Hematopoietic multipotent progenitor cell treated with erythropoietin and hydrocortisone succinate and interleukin-3 and kit ligand, for 15 days (in vitro differentiated cells): ENCODE results near the gene TRIM31.

ENCODE experiments used
- DNase-seq: peaks from one replicate; pipeline ENCODE4 v3.0.0-alpha.2; 2015; ENCODE audit warnings: low spot score

Gene TRIM31

DNA sequence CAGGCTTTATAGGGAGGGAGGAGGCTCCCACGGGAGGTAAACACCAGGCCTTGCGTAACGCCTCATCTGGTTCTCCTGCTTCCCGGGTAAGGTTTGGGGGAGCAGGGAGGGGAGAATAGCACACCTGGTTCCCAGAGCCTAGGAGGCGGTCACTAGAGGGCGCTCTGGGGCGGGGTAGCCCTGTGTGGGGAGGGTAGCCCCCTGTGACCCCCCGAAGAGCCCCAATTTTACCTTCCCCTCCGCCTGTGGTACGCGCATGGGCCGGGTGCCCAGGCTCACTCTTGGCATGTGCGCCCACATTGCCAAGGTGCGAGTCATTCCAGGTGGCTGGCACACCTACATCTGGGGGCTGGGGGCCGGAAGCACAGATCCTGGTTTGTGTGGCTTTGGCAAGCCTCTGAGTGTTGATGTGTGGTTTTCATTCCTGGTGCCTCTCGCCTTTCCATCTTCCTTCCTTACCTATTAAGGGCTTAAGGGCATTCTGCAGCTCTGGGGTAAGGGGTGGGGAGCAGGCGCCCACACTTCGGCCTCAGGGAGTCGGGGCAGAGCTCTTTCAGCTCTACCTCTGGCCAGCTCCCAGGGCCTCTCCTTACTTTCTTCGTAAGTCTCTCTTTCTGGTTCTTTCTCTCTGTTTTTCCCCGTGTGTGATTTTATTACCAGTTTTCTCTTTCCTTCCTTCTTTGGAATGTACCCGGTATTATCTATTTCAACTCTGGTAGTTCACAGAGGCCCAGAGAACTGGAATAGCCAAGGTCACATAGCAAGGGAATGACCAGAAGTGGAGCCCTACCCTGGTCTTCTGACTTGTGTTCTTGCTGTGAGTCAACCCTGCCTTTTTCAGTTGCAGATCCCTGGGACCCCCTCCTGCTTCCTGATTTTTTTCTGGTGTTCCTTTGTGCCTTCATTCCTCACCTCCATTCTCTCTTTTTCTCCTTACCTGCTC lies 36.8 kb downstream of the TRIM31 start:
- no peak for DNase-seq

DNA sequence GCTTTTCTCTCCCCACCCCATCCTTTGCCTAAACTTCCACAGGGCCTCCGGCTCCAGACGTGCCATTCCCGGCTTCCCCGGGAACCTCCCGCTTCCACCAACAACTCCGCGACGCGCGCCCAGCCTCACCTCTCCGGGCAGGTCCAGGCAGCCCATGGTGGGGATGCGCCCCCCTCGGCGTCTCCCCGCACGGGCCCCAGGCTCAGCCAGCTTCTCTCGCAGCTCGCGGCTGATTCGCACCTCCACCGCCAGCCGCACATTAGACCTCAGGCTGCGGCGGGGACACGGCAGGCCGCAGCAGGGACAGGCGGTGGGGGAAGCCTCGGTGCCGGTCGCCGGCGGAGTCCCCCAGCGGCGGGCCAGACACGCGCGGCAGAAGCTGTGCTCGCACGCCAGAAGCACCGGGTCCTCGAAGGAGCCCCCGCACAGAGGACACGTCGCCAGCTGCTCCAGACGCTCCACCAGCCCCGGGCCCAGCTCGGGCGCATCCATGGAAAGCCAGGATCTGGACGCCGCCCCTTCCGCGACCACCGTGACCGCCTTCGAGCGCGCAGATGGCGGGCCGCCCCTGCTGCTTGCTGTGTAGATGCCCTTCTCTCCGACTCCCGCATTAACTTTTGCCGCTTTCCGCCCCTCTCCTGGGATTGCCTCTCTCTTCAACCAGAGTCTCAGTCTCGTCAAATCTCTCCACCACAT lies 37.6 kb downstream of the TRIM31 start, which contains the start of gene RNF39:
TSS of gene RNF39 (minus strand) at position 676 of the 696 bp plus-strand sequence. CDS start at position 492, 184 bp downstream.
- no peak for DNase-seq

DNA sequence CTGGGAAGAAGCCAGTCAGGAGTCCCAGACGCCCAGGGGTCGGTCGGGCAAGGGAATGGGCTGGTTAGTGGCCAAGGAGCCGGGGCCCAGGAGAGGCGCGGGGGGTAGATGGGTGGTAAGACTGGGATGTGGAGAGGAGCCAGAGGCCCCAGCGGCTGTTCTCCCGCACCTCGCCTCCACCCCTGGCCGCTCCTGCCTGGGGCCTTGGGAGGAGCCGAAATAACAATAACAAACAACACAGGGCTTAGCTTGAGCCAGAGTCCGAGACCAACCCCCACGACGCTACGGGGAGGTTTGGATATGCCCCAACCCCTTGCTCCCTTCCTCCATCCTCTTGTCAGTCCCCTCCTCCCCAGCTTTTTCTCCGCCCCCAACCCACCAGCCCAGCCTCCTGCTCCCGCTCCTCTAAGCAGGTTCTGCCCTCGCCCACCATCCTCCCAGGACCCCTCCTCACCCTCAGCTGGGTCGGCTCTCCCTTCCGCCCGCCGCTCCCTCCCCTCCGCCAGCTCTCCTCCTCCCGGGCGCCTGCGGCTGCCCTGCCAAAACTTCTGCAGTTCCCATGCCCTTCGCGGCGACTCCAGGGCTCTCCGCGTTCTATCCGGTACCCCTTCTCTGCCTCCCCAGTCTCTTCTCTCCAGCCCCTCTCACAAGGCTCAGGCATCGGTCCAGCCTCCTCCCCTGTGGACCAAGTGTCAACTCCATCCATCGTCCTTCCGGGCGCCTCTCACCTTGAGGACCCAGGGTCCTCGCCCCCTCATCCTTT lies 38.4 kb downstream of the TRIM31 start:
- DNase-seq: no peak

DNA sequence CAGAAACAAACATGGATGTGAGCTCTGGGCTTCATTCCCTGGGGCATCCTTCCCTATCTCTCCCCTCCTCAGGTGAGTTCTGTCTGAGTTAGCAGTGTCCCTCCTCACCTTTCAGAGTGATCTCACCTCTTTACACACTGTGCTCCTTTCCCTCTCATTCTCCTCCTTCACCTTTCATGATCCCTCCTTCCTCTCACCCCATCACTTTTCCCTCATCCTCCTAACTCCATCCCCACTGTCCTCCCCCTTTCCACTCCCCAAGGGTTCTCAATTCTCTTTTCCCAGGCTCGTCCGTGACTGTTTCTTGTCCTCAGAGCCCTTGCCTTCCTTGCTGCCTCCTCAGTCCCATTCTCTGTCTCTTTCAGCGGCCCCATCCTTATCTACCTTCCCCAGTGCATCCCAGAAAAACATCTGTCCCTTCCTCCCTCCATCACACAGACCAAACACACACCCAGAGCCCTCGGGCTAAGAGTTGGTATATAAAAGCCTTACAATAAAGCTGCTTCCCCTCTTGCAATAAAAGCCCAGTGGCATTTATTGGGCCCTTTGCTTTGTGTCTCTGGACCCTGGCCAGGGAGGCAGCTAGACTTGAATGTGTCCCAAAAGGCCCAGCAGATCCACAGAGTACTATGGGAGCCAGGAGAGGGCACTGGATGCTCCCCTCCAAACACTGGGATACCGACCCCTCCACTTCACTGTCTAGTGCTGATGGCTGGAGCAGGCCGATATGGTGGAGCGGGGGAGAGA lies 39.2 kb downstream of the TRIM31 start:
- no peak for DNase-seq

DNA sequence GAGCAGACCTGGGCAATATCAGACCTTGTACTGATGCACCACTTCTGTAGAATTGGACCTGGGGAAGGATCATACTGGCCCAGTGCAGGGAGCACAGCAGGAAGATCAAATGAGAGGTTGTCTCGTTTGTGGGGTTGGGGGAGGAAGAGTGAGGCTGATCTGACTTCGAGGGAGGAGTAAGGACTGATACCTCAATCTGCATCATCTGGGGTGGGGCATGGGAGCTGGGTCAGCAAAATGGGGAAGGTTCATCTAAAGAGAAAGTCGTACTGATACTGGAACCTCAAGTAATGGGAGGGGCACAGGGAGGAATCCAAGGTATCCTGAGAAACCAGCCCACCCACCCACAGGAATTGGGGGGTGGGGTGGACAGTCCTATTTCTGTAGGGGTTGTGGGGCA lies 41.0 kb downstream of the TRIM31 start:
- no peak for DNase-seq

DNA sequence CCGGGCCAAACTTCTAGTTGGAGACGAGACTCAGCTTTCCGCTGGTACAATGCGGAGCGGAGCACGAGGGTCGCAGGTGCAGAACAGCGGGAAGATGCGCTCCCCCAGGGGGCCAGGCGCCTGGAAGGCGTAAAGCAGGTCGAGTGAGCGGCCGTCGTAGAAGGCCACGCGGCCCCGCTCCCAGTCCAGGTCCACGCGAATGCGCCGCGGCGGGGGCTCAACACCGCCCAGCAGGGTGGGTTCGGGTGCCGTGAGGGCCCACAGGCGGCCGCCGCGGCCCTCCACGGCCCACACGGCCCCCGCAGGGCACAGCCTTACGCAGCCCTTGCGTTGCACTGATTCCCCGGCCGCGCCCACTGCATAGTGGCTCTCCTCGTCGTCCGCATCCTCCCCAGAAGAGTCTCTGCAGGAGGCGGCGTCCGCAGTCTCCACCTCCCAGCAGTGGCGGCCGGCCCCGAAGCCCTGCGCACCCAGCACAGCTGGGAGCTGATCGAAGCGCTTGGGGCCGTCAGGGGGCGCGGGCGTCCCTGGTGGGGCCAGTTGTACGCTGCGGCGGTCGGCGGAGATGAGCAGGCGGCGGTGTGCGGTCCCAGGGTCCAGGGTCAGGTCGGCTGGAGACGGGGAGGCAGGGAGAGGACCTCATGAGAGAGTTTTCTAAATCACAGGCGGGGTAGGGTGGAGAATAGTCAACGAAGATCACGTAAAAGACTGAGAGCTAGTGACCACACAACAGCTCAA lies 41.6 kb downstream of the TRIM31 start:
- DNase-seq: no peak

DNA sequence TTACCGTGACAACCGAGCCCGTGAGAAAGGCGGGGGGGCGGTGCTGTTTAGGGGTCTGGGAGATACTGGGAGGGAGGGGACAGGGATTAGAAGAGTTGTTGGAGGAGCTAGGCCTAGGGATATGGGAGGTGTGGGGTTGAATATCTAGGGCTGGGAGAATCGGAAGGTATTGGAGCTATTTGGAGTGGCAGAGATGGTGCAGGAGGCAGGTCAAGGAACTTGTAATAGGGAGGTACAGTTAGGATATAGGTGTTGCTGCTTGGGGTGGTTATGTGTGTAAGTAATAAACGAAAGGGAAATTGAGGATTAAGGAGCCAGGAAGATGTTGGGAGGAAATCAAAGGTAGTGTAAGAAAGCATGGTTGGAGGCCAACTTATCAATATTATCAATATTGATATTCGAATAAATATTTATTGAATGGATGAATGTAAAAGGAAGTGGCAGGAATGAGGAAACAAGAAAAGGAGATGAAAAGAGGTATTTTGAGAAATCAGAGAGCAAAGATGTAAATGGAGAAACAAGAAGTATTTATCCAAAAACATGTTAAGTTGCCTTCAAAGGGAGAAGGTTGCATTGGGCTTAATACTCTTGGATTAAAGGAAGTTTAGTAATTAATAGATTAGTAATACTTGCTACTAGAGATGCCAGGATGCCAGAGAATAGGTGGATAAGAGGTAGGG lies 45.3 kb downstream of the TRIM31 start:
- peak; percentile 7 for DNase-seq

DNA sequence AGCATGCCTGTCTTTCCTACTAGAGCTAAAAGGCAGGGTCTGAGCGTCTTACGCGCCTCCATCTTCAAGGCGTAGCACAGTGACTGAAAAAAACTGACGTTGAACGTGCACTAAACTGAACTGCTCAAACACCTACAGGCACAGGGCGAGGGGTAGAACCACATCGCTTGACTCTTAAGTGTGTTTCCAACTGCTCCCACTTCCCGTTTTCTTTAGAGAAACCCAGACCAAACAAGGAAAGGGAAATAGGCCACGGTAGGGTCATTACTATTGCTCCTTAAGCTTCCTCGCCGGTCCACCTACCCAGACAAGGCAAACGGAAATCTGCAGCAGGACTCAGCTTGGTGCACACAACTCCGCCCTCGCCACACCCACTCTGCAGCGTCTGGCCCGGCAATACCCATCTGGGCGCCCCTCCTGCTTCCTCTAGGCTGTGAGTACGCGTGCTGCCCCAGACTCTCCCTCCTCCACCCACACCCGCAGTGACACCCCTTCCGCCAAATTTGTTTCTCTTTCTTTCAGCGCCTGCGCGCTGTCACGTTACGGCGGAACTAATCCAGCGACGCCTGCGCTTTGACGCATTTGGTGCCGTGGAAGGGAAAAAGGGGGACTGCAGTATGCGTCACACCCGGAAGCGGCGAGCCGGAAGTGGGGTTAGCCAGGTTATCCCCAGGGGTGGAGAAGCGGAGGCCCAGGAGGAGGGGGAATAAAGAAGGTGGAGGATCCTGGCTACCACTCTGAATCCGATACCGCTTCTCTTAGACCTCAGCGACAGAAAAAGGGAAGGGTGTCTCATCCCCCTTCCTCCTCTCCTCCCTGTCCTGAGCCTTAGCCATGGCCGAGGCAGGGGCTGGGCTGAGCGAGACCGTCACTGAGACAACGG lies 46.1 kb downstream of the TRIM31 start, which contains the start of gene PPP1R11:
TSS of gene PPP1R11 (plus strand) at position 622 of the 883 bp plus-strand sequence. CDS start at position 835, 213 bp downstream.
- DNase-seq: peak; percentile 99

DNA sequence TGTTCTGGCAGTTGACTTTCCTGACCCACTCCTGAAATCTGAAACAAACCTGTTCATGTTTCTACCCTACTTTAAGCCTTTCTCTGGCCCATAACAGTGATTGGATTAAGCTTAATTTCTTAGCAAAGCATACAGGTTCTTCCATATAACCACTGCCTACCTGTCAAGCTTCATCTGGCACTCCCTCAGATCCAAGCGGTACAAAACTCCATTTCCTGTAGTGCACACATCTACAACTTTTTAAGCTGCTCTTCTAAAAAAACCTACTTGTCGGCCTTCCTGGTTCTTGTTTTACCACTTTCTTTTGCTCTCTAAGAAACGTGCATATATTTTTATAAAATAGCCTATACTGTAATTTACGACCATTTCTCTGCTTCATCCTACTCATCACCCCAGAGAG lies 46.8 kb downstream of the TRIM31 start:
- DNase-seq: no peak

DNA sequence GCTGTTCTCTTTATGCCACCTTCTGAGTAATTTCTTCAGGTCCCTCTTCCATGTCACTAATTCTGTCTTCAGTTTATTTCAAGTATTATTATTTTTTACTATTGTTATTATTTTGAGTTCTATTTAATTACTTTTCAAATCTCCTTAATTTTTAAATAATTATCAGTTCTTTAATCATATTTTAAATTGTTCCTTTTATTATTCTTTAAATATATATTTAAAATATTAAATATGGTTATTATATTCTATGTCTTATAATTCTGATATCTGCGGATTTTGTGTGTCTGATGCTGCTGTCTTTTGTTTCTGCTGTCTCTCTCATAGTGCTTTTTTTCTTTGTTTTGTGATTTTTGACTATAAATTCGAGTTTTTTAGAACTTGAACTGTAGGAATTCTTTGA lies 49.6 kb downstream of the TRIM31 start:
- DNase-seq: no peak

DNA sequence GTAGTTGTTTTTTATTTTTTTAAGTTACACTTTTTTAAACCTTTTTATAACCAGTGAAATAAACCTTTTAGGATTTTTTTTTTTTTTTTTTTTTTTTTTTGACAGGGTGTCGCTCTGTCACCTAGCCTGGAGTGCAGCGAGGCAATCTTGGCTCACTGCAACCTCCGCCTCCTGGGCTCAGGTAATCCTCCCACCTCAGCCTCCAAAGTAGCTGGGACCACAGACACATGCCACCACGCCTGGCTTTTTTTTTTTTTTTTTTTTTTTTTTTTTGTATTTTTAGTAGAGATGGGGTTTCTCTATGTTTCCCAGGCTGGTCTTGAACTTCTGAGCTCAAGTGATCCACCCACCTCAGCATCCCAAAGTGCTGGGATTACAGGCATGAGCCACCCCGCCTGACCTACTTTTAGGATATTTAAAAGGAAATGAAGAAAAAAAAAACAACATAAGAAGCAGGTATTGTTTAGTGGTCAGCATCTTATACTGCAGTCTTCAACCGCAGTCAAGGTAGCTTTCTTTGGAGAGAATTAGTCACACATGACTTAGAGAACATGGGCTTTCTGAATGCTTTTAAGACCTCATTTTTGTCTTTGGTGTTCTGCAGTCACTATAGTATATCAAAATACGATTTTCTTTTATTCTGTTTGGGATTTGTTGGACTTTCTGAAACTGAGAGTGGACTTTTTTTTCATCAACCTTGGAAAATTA lies 50.3 kb downstream of the TRIM31 start:
- no peak for DNase-seq

DNA sequence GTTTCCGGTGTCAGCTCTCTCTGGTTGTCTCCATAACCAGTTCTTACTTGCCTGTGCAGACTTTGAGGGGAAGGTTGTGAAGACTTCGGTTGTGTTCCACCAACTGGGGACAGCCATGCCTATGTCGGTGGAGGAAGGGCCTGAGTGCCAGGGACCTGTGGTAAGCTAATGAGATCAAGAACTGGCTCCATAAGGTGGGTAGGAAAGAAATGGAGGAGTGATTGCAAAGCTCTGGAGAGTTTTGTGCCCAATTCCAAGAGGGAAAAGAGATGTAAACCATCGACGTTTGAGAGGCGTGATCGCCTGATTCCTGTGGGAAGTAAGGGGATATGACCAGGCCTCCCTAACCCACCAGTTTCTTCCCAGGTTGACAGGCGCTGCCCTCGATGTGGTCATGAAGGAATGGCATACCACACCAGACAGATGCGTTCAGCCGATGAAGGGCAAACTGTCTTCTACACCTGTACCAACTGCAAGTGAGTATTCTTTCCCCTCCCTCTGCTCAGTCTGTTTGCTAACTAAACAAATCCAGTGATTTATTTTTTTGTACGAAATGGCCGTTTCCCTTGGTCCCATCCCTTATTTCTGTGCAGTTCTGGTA lies 50.9 kb downstream of the TRIM31 start:
- peak; percentile 30 for DNase-seq

DNA sequence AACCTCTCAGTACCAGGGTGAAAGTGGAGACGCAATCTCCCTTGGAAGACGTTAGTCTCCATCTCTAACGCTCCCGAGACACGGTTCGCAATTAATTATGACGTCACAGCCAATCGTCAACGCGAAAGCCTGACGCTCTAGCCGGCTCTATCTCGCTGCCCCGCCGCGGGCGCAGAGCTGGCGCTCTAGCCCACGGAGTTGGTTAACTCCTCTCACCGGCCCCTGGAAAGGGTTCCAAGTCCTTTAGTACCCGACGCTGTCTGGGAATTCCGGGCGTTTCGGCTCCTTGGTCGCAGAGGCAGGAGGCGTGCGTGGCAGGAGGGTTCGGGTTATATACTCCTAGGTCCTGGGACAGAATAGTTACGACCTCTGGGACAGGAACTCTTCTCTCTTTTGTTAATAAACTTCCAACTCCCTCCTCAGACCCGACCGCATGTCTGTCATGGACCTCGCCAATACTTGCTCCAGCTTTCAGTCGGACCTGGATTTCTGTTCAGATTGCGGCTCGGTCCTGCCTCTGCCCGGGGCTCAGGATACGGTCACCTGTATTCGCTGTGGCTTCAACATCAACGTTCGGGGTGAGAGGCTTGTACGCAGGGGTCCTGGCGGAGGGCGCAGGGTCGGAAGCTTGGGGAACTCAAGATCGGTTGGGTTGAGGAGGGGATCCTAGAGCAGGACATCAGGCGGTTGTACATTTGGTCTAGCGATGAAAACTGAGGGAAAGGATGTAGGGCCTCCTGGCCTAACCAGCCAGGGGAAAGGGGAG lies 51.6 kb downstream of the TRIM31 start, which contains the start of gene POLR1H:
TSS of gene POLR1H (plus strand) at position 174 of the 766 bp plus-strand sequence. CDS start at position 434, 260 bp downstream.
- DNase-seq: peak; percentile 97

DNA sequence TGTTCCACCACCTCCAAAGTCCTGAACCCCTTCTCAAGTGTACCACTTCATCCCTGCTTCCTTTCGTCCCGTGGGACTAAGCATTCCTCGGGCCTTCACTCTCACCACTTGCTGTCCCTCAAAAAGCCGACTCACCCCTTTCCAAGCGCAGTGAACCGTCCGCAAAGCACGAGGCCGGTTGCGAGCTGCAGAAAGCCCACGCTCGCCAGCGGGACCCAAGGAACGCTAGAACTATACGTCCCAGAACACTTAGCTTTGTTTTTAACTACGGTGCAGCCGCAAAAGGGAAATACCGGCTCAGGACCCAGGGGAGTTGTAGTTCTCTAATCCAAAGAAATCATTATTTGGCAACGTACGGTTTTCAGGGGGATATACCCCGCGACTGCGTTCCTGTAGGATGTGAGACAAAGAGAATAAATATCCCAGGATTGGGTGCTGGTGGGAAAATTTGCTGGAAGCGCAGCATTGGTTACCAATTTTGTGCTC lies 52.2 kb downstream of the TRIM31 start:
- no peak for DNase-seq

DNA sequence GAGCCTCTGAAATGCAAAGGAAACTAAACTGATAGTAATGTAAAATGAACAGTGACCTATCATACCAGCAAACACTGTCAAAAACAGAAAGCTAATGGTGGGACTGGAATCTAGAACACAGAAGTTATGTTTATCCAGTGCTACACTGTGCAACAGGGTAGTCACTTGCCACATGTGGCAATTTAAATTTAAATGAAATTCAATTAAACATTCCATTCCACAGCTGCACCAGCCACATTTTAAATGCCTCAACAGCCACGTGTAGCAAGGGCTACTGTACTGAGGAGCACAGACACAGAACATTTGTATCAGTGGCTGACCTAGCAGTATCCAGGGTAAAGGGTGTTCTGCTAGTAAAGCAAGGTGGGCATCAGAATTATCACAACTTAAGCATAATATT lies 57.4 kb downstream of the TRIM31 start:
- no peak for DNase-seq

DNA sequence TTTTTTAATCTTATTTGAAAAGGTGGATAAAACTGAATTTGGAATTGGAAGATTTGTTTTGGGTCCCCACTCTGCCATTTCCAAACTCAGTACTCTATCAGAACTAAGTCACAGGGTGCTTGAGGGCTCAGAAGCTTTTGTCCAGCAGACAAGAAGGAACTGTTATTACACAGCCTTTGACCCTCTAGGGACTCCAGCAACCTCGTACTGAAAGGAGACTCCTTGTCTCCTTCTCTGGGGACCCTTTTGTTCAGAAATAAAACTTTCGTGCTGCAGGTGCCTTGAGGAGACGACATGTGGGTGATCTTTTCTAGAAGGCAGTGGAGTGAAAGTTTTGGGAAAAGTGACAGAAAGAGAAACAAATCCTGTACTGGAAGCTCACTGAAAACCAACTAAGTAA lies 59.2 kb downstream of the TRIM31 start:
- no peak for DNase-seq
